NT2/D1 (cell line): ENCODE measurements around the gene CFAP47.
"Not testable (repeated sequence)": the region's sequence is repeated elsewhere in the genome, so short reads cannot be mapped to it uniquely, and the experiment has no call there.

ENCODE experiments used
- DNase-seq: peaks from one replicate; pipeline ENCODE4 v3.0.0-alpha.2; 2011; ENCODE audit warnings: low read depth, low spot score
- H3K27me3 ChIP-seq: 2 replicates; pipeline ENCODE4 v1.6.0; 2011; ENCODE audit warnings: mild to moderate bottlenecking; ENCODE audit not compliant: insufficient read length, insufficient read depth
- H3K36me3 ChIP-seq: 2 replicates; pipeline ENCODE4 v1.6.1; 2011; ENCODE audit warnings: mild to moderate bottlenecking, low read length, mixed read lengths; ENCODE audit not compliant: insufficient read depth, insufficient read length
- H3K4me1 ChIP-seq: 2 replicates; pipeline ENCODE4 v1.5.1; 2011; ENCODE audit not compliant: insufficient read depth, insufficient read length
- H3K4me3 ChIP-seq: 2 replicates; pipeline ENCODE4 v1.5.1; 2011; ENCODE audit warnings: low read depth; ENCODE audit not compliant: insufficient read length
- H3K9ac ChIP-seq: 2 replicates; pipeline ENCODE4 v1.6.0; 2011; ENCODE audit warnings: low read depth; ENCODE audit not compliant: insufficient read length
- H3K9me3 ChIP-seq: 2 replicates; pipeline ENCODE4 v1.5.1; 2011; ENCODE audit warnings: mild to moderate bottlenecking, low read length; ENCODE audit not compliant: insufficient read depth
- SUZ12 ChIP-seq: IDR thresholded peaks from 2 replicates; pipeline ENCODE4 v1.6.1; 2011; ENCODE audit not compliant: insufficient read length, insufficient read depth; ENCODE audit errors: extremely low read depth
- YY1 ChIP-seq: IDR thresholded peaks from 2 replicates; pipeline ENCODE4 v1.6.1; 2011; ENCODE audit not compliant: insufficient read length, insufficient read depth
- ZNF274 ChIP-seq: IDR thresholded peaks from 2 replicates; pipeline ENCODE4 v1.6.1; 2011; ENCODE audit warnings: mild to moderate bottlenecking, low read depth, low read length

Gene CFAP47

DNA sequence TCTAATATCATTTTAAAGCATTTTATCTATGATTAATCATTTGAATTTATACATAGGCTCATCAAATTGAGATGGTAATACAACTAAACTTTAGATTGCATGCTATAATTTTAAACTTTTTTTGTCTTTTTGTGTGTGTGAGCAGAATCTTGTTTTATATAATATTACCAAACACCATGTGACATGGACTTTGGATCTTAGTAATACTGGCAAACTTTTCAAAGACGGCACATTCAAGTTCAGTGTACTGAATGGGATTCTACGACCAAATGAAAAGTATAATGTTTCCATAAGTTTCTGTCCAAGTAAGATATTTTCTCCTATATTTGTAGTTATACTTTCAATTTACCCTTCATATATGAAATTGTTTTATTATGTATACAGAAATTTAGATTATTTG, 116.0 kb downstream of the CFAP47 start:
- no peak for DNase-seq
- Histone ChIP-seq H3K4me1 (no peaks in the 10 kb centered on the region), H3K27me3 (no peaks in the 10 kb centered on the region), H3K36me3 (no peaks in the 10 kb centered on the region), H3K9ac (no peak overlapping the region), H3K4me3 (no peak overlapping the region), H3K9me3 (no peaks in the 10 kb centered on the region)
- TF ChIP-seq ZNF274 (no peak), YY1 (no peak), SUZ12 (no peak)

DNA sequence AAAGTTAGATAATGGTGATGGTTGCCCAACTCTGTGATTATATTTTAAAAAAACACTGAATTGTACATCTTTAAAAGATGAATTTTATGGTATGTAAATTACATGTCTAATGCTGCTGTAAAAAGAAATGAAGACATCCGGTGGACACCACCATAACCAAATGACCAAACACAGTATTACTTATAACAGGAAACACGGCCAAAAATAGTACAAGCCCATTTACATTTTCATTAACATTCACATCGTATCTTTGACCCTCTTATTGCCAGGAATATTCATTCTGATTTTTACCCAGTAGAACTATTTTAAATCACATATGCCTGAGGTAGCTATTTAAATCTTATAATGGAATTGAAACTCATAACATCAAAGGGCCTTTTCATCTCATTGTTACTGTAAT, 143.2 kb downstream of the CFAP47 start:
- DNase-seq, result no peak
- H3K9ac ChIP-seq, result no peak overlapping the region
- H3K9me3 ChIP-seq, result no peaks in the 10 kb centered on the region
- H3K4me3 ChIP-seq, result no peak overlapping the region
- no peak for TF ChIP-seq SUZ12
- TF ChIP-seq ZNF274, result no peak
- no peak for TF ChIP-seq YY1
- no peaks in the 10 kb centered on the region for H3K27me3 ChIP-seq
- H3K36me3 ChIP-seq, result no peaks in the 10 kb centered on the region
- no peaks in the 10 kb centered on the region for H3K4me1 ChIP-seq

DNA sequence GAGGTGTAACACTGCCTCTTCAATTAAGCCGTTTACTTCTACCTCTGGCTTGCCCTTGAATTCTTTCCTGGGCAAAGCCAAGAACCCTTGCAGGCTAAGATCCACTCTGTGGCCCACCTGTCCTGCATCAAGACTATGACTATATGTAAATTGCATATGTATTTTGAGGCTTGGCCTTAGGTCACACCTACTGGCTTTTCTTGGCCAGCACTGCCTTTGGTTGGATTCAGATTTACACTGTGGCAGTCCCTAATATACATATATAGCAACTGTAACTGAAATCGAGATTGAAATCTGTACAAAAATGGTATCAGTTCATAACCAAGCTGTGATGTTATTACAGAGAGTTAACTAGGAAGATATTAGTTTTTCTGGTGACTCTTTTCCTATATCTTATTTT, 151.5 kb downstream of the CFAP47 start:
- Histone ChIP-seq H3K4me1 (no peaks in the 10 kb centered on the region), H3K9ac (no peak overlapping the region), H3K9me3 (no peaks in the 10 kb centered on the region), H3K4me3 (no peak overlapping the region), H3K36me3 (no peaks in the 10 kb centered on the region), H3K27me3 (no peaks in the 10 kb centered on the region)
- no peak for DNase-seq
- TF ChIP-seq SUZ12, result no peak
- no peak for TF ChIP-seq ZNF274
- TF ChIP-seq YY1, result no peak

DNA sequence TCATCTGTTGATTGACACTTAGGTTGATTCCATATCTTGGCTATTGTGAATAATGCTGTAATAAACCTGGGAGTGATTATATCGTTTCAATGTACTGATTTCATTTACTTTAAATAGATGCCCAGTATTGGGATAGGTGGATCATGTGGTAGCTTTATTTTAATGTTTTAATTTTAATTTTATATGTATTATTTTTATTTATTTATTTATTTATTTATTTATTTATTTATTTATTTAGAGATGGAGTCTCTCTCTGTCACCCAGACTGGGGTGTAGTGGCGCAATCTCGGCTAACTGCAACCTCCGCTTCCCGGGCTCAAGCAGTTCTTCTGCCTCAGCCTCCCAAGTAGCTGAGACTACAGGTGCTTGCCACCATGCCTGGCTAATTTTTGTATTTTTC, 155.5 kb downstream of the CFAP47 start:
- H3K4me1 ChIP-seq, H3K36me3 ChIP-seq, H3K27me3 ChIP-seq, H3K4me3 ChIP-seq, H3K9ac ChIP-seq, H3K9me3 ChIP-seq, DNase-seq: not testable (repeated sequence)

DNA sequence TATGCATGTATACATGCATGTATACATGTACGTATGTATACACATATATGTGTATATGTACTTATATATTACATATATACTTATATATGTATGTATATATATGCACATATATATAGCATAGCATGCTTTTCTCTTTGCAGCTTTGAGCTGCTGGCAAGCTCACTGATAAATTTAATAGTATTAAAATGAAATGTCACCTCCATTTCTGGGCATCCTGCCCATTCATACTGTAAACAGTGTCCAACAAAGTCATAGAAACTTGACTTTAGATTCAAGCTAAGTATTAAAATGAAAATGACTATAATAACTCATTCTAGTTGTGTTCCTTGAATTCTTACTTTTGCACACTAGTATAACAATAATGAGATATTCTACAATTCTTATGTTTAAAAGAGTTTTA, 163.7 kb downstream of the CFAP47 start:
- Histone ChIP-seq H3K27me3 (no peaks in the 10 kb centered on the region), H3K4me1 (no peaks in the 10 kb centered on the region)

DNA sequence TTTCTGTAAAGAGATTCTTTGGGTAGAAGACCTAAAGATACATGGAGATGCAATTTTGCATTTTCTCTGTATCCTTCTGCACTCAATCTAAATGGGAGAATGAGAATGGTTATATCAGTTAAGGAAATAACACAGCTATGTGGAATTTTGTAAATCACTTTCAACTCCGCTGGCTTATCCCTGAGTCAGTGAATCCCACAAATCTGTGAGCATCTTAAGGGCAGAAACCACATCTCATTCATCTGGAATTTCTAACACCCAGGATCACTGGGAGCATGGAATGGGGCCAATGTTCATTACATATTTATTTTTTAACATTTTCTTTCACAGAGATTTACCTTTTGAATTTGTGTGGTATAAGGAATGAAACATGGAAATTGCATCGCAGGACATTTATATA, 167.8 kb downstream of the CFAP47 start:
- no peaks in the 10 kb centered on the region for H3K4me1 ChIP-seq
- H3K9me3 ChIP-seq, result no peaks in the 10 kb centered on the region
- no peaks in the 10 kb centered on the region for H3K36me3 ChIP-seq
- DNase-seq, result no peak
- H3K4me3 ChIP-seq, result no peak overlapping the region
- H3K27me3 ChIP-seq, result no peaks in the 10 kb centered on the region
- no peak for TF ChIP-seq SUZ12
- no peak for TF ChIP-seq YY1
- TF ChIP-seq ZNF274, result no peak
- H3K9ac ChIP-seq, result no peak overlapping the region

More for the DNA sequence above, 163.7 kb downstream of the CFAP47 start:
- Histone ChIP-seq H3K9ac (no peak overlapping the region), H3K36me3 (no peaks in the 10 kb centered on the region), H3K9me3 (no peaks in the 10 kb centered on the region), H3K4me3 (no peak overlapping the region)
- DNase-seq, result no peak
- TF ChIP-seq SUZ12 (no peak), ZNF274 (no peak), YY1 (no peak)

DNA sequence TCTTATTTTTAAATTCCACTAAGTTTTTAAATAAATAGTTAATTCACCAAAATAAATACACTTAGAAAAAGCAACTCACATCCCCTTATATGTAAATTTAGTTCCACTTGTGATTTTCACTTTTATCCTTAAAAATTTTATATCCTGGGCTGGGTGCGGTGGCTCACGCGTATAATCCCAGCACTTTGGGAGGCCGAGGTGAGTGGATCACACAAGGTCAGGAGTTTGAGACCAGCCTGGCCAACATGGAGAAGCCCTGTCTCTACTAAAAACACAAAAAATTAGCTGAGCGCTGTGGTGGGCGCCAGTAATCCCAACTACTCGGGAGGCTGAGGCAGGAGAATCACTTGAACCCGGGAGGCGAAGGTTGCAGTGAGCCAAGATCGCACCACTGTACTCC, 169.4 kb downstream of the CFAP47 start:
- not testable (repeated sequence) for H3K4me1 ChIP-seq, H3K9ac ChIP-seq, H3K9me3 ChIP-seq, H3K36me3 ChIP-seq, H3K4me3 ChIP-seq, DNase-seq, H3K27me3 ChIP-seq

DNA sequence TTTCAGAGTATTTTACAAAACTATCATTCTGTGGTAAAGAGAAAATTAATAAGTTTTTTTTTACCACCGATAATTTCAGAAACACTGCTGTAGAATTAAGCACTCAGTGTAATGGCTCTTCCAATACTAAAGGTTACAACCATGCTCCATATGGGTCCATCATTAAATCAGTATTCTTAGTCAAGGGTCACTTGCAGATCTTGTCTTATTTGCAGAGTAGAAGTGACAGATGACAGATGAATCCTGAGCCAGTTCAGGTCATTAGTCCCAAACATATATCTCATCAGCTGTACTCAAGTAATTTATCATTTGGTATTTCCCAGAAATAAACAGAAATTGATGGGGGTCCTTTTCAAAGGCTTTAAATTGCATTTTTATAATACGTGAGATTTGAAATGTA, 182.9 kb downstream of the CFAP47 start:
- H3K27me3 ChIP-seq, result no peaks in the 10 kb centered on the region
- no peaks in the 10 kb centered on the region for H3K9me3 ChIP-seq
- no peaks in the 10 kb centered on the region for H3K4me1 ChIP-seq
- H3K4me3 ChIP-seq, result no peak overlapping the region
- DNase-seq, result no peak
- no peaks in the 10 kb centered on the region for H3K36me3 ChIP-seq
- TF ChIP-seq YY1 (no peak), ZNF274 (no peak), SUZ12 (no peak)
- no peak overlapping the region for H3K9ac ChIP-seq
